H9 (cell line): Measurements from ENCODE around the gene PIK3R5. TPM values are rescaled to one million over a fixed set of nuclear protein-coding genes. Genes with fewer than 3 reads are reported as not detected.

ENCODE experiments used
- DNase-seq: peaks from one replicate; pipeline ENCODE4 v3.0.0-alpha.2; 2017
- H2AFZ ChIP-seq: one replicate; pipeline ENCODE4 v1.6.1; 2013; ENCODE audit warnings: mild to moderate bottlenecking, low read length, control low read depth, moderate library complexity
- H2AK5ac ChIP-seq: 2 replicates; pipeline ENCODE4 v1.6.1; 2013; ENCODE audit warnings: low read length, control low read depth, mixed read lengths; ENCODE audit not compliant: insufficient read length
- H2BK120ac ChIP-seq: one replicate; pipeline ENCODE4 v1.6.1; 2013; ENCODE audit warnings: low read depth, mild to moderate bottlenecking, low read length, control low read depth, inconsistent platforms; ENCODE audit not compliant: poor library complexity, severe bottlenecking
- H2BK12ac ChIP-seq: 2 replicates; pipeline ENCODE4 v1.6.1; 2013; ENCODE audit warnings: low read length, control low read depth, mixed read lengths, low read depth; ENCODE audit not compliant: insufficient read length
- H2BK15ac ChIP-seq: 2 replicates; pipeline ENCODE4 v1.6.1; 2013; ENCODE audit warnings: low read depth, low read length, control low read depth
- H2BK20ac ChIP-seq: one replicate; pipeline ENCODE4 v1.6.1; 2013; ENCODE audit warnings: low read depth, mild to moderate bottlenecking, low read length, control low read depth, inconsistent platforms; ENCODE audit not compliant: poor library complexity, severe bottlenecking
- H2BK5ac ChIP-seq: 2 replicates; pipeline ENCODE4 v1.6.1; 2013; ENCODE audit warnings: low read length, control low read depth, mixed read lengths; ENCODE audit not compliant: insufficient read length
- H3K14ac ChIP-seq: 2 replicates; pipeline ENCODE4 v1.6.1; 2013; ENCODE audit warnings: low read length, control low read depth; ENCODE audit not compliant: insufficient read depth
- H3K18ac ChIP-seq: 2 replicates; pipeline ENCODE4 v1.6.1; 2013; ENCODE audit warnings: low read depth, mild to moderate bottlenecking, mixed read lengths, low read length, control low read depth; ENCODE audit not compliant: insufficient read length
- H3K23ac ChIP-seq: 2 replicates; pipeline ENCODE4 v1.6.1; 2013; ENCODE audit warnings: low read length, control low read depth, mixed read lengths, low read depth; ENCODE audit not compliant: insufficient read length
- H3K23me2 ChIP-seq: 2 replicates; pipeline ENCODE4 v1.6.1; 2013; ENCODE audit warnings: low read depth, mild to moderate bottlenecking, mixed read lengths, low read length, control low read depth; ENCODE audit not compliant: insufficient read length, poor library complexity, severe bottlenecking
- H3K27ac ChIP-seq: 2 replicates; pipeline ENCODE4 v1.5.1; 2013; ENCODE audit warnings: low read length, control low read depth, mixed read lengths, low read depth; ENCODE audit not compliant: insufficient read length
- H3K27me3 ChIP-seq: 2 replicates; pipeline ENCODE4 v1.6.1; 2013; ENCODE audit warnings: low read length, control low read depth, inconsistent platforms; ENCODE audit not compliant: insufficient read depth
- H3K4ac ChIP-seq: 2 replicates; pipeline ENCODE4 v1.6.1; 2013; ENCODE audit warnings: low read depth, mild to moderate bottlenecking, control low read depth, inconsistent platforms, low read length, moderate library complexity
- H3K4me1 ChIP-seq: 2 replicates; pipeline ENCODE4 v1.6.1; 2013; ENCODE audit warnings: low read length, control low read depth, inconsistent platforms; ENCODE audit not compliant: insufficient read depth
- H3K4me2 ChIP-seq: 2 replicates; pipeline ENCODE4 v1.6.1; 2013; ENCODE audit warnings: low read length, control low read depth, mixed read lengths; ENCODE audit not compliant: insufficient read length, insufficient read depth
- H3K56ac ChIP-seq: 2 replicates; pipeline ENCODE4 v1.6.1; 2013; ENCODE audit warnings: low read depth, mild to moderate bottlenecking, mixed read lengths, low read length, control low read depth; ENCODE audit not compliant: insufficient read length
- H3K79me1 ChIP-seq: 2 replicates; pipeline ENCODE4 v1.6.1; 2013; ENCODE audit warnings: low read depth, mild to moderate bottlenecking, moderate library complexity, low read length, control low read depth, inconsistent platforms; ENCODE audit not compliant: insufficient read depth, poor library complexity, severe bottlenecking
- H3K79me2 ChIP-seq: 2 replicates; pipeline ENCODE4 v1.6.1; 2013; ENCODE audit warnings: low read length, control low read depth, inconsistent platforms; ENCODE audit not compliant: insufficient read depth
- H3K9ac ChIP-seq: 2 replicates; pipeline ENCODE4 v1.6.1; 2013; ENCODE audit warnings: low read length, control low read depth, mixed read lengths; ENCODE audit not compliant: insufficient read length; ENCODE audit errors: extremely low read depth
- H3K9me3 ChIP-seq: one replicate; pipeline ENCODE4 v1.6.1; 2013; ENCODE audit warnings: low read depth, low read length, inconsistent platforms; ENCODE audit not compliant: control insufficient read depth
- H3T11ph ChIP-seq: one replicate; pipeline ENCODE4 v1.6.1; 2013; ENCODE audit warnings: mild to moderate bottlenecking, low read length, control low read depth, inconsistent platforms
- H4K20me1 ChIP-seq: one replicate; pipeline ENCODE4 v1.6.1; 2013; ENCODE audit not compliant: control insufficient read depth, insufficient read length, insufficient read depth
- H4K5ac ChIP-seq: 2 replicates; pipeline ENCODE4 v1.6.1; 2013; ENCODE audit warnings: low read depth, mild to moderate bottlenecking, mixed read lengths, low read length, control low read depth; ENCODE audit not compliant: insufficient read length
- H4K8ac ChIP-seq: replicated peaks from 2 replicates; pipeline ENCODE4 v1.6.1; 2013; ENCODE audit warnings: low read length, control low read depth, mixed read lengths, low read depth; ENCODE audit not compliant: insufficient read length
- H4K91ac ChIP-seq: 2 replicates; pipeline ENCODE4 v1.6.1; 2013; ENCODE audit warnings: low read depth, mild to moderate bottlenecking, moderate library complexity, mixed read lengths, low read length, control low read depth; ENCODE audit not compliant: insufficient read length
- H3K27ac Mint-ChIP-seq, 3 experiments: 2 replicates in 2 of 3; 3 replicates in 1 of 3; pipeline ENCODE4 v1.8.0; 2020 to 2021; ENCODE audit warnings: mixed read lengths in 3 of 3, mild to moderate bottlenecking in 1 of 3, moderate library complexity in 1 of 3
- H3K27me3 Mint-ChIP-seq: 2 replicates; pipeline ENCODE4 v1.8.0; 2021; ENCODE audit warnings: low read depth, mild to moderate bottlenecking, moderate library complexity, mixed read lengths
- H3K36me3 Mint-ChIP-seq, 3 experiments: 2 replicates in 2 of 3; 3 replicates in 1 of 3; pipeline ENCODE4 v1.8.0; 2020 to 2021; ENCODE audit warnings: low read depth in 3 of 3, mixed read lengths in 3 of 3; ENCODE audit not compliant: insufficient read depth in 1 of 3
- H3K4me1 Mint-ChIP-seq, 2 experiments: 2 replicates each; pipeline ENCODE4 v1.8.0; 2020; ENCODE audit warnings: mixed read lengths in 2 of 2
- H3K4me3 Mint-ChIP-seq, 2 experiments: 2 replicates in 1 of 2; 3 replicates in 1 of 2; pipeline ENCODE4 v1.8.0; 2020 to 2021; ENCODE audit warnings: mild to moderate bottlenecking in 2 of 2, mixed read lengths in 2 of 2, moderate library complexity in 1 of 2
- H3K9me3 Mint-ChIP-seq, 2 experiments: 2 replicates in 1 of 2; 3 replicates in 1 of 2; pipeline ENCODE4 v1.8.0; 2020; ENCODE audit warnings: mild to moderate bottlenecking in 2 of 2, mixed read lengths in 2 of 2, moderate library complexity in 1 of 2
- WGBS: extraction: QIAGEN DNeasy Blood & Tissue Kit; methylation state at CpG from one replicate; pipeline ENCODE4 v1.1.7; 2013; ENCODE audit warnings: missing lambda C conversion rate, low lambda C conversion rate, mixed read lengths; ENCODE audit not compliant: insufficient read length; ENCODE audit errors: extremely low coverage; 5-methylcytosine and 5-hydroxymethylcytosine counted together
- total RNA-seq: library from RNA; stranded (reverse); gene quantifications from 2 replicates; pipeline ENCODE4 v1.2.1, GENCODE V29; 2021
- TF ChIP-seq, protein P1 (sequence below): fragments of 200-600 bp; sonication (generic); conservative IDR thresholded peaks from 3 replicates; pipeline ENCODE4 v1.8.0; 2021; ENCODE audit warnings: antibody characterized with exemption, mild to moderate bottlenecking

PIK3R5 gene
- total RNA-seq, 1 experiment from 2014 or later: 1.4 TPM

DNA sequence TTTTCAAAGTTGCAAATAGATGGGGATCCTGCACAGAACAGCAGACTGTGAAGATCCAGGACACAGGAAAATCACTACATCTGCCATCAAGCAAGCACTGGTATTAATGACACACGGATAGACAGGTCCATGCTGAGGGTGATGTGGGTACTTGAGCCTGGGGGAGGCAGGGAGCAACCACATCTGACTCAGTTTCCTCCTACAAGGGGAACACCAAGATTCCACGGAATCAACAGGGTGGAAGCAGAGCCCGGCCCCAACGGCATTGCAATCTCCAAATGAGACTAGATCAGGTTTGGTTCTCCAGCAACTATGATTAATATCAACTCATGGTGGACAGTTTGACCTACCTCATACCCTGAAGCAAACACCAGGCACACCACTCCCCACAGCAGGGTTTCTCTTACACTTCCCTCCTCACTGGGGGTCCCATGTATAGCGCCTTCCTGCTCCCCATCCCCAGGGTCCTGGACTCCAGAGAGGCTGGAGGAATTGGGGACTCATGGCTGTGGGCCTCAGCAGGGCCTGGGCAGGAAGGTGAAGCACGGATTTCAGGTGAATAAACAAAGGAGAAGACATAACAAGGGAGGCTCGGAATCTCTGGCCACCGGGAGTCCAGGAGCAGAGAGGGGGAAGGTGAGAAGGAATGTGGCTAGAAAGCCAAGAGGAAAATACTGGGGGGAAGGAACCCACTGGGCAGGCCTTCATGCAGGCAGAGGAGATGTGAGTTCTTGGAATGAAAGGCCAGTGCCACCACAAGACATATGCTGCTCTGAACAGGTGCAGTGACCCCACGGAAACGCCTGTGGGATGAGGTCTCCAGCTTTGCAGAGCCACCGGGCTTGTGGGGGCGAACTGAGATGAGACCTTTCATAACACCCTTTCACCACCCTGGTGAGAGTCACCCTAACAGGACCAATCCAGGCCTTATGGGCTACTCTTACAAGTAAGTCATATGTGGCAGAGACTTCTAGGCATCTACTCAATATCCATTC lies 68.6 kb downstream of the PIK3R5 start:
- Histone ChIP-seq H3K4me2 (no peak overlapping the region), H2AFZ (no peak overlapping the region), H2BK5ac (no peak overlapping the region), H3K56ac (no peak overlapping the region), H2BK20ac (no peak overlapping the region), H3K18ac (no peak overlapping the region), H4K5ac (no peak overlapping the region), H3K9ac (no peak overlapping the region), H4K20me1 (no peaks in the 10 kb centered on the region), H3K4ac (no peak overlapping the region), H3K27me3 (no peaks in the 10 kb centered on the region), H3K9me3 (no peaks in the 10 kb centered on the region), H3K27ac (no peak overlapping the region), H3K14ac (no peak overlapping the region), H4K91ac (no peak overlapping the region), H3T11ph (no peak overlapping the region), H3K4me1 (0 out of 2 replicates have a peak, but pooled peaks cover 3% of the 10 kb centered on the region), H3K23ac (no peak overlapping the region), H2BK120ac (no peak overlapping the region), H4K8ac (no peak overlapping the region), H2BK15ac (no peak overlapping the region), H2AK5ac (no peak overlapping the region), H3K23me2 (peaks cover 4% of the 10 kb centered on the region), H3K79me1 (no peaks in the 10 kb centered on the region), H2BK12ac (no peak overlapping the region), H3K79me2 (no peaks in the 10 kb centered on the region)
- Mint-ChIP-seq H3K4me3 (no peak overlapping the region), H3K9me3 (no peaks in the 10 kb centered on the region), H3K36me3 (no peaks in the 10 kb centered on the region), H3K4me1 (peaks cover 42 to 52% of the 10 kb centered on the region in 2 experiments), H3K27me3 (peaks cover 7% of the 10 kb centered on the region), H3K27ac (no peak overlapping the region)
- DNase-seq: no peak
- WGBS: no CpG with 5 or more reads among the region's 12 CpGs
- TF ChIP-seq, protein P1, sequence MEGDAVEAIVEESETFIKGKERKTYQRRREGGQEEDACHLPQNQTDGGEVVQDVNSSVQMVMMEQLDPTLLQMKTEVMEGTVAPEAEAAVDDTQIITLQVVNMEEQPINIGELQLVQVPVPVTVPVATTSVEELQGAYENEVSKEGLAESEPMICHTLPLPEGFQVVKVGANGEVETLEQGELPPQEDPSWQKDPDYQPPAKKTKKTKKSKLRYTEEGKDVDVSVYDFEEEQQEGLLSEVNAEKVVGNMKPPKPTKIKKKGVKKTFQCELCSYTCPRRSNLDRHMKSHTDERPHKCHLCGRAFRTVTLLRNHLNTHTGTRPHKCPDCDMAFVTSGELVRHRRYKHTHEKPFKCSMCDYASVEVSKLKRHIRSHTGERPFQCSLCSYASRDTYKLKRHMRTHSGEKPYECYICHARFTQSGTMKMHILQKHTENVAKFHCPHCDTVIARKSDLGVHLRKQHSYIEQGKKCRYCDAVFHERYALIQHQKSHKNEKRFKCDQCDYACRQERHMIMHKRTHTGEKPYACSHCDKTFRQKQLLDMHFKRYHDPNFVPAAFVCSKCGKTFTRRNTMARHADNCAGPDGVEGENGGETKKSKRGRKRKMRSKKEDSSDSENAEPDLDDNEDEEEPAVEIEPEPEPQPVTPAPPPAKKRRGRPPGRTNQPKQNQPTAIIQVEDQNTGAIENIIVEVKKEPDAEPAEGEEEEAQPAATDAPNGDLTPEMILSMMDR: no peak
